ENCODE results near the gene LRP3.

- TF ChIP-seq GATA2 (IDR thresholded peaks at IDR 0.05; ENCODE audit: low read depth, low read length) (no peak), GATA3 (IDR thresholded peaks at IDR 0.05; ENCODE audit: low read depth, low read length) (no peak)
These were observed 1.7 kb downstream of the LRP3 start for GRCh38 chr19:33195645-33196347.

All from SH-SY5Y (cell line).